A673 (cell line): ENCODE measurements around the gene ARMC12. TPM values are rescaled to one million over a fixed set of nuclear protein-coding genes. Genes with fewer than 3 reads are reported as not detected.

ENCODE experiments used
- BruUV-seq: library from RNA; stranded (reverse); fragments of 400-500 nt; replicated peaks from 2 replicates; lab custom pipeline; 2021; lab: Mats Ljungman, UMichigan
- CTCF ChIA-PET: fragments of 300-600 bp; sonication (Branson Sonifier 250); formaldehyde crosslinking; loops from one replicate; lab custom pipeline; 2022; ENCODE audit warnings: antibody characterized with exemption; lab: Charles Lee
- POLR2A ChIA-PET: fragments of 300-600 bp; sonication (Branson Sonifier 250); formaldehyde crosslinking; loops from one replicate; lab custom pipeline; 2022; ENCODE audit warnings: antibody characterized with exemption; ENCODE audit not compliant: low non-redundant PET; lab: Charles Lee
- DNase-seq: peaks from one replicate; pipeline ENCODE4 v3.0.0-alpha.2; 2015; ENCODE audit warnings: low spot score
- H3K27ac ChIP-seq: fragments of 200-600 bp; sonication (generic); 2 replicates; pipeline ENCODE4 v1.5.1; 2016; ENCODE audit warnings: mixed run types, low read depth, mild to moderate bottlenecking, mixed read lengths, antibody characterized with exemption, low read length; ENCODE audit not compliant: poor library complexity, severe bottlenecking
- H3K27me3 ChIP-seq: fragments of 200-600 bp; sonication (generic); replicated peaks from 2 replicates; pipeline ENCODE4 v1.6.1; 2017; ENCODE audit warnings: mixed run types, low read depth, mild to moderate bottlenecking, mixed read lengths, antibody characterized with exemption, low read length; ENCODE audit not compliant: insufficient read depth, poor library complexity
- H3K36me3 ChIP-seq: fragments of 200-600 bp; sonication (generic); 2 replicates; pipeline ENCODE4 v1.6.1; 2016; ENCODE audit warnings: mixed run types, mild to moderate bottlenecking, mixed read lengths, antibody characterized with exemption, low read length; ENCODE audit not compliant: insufficient read depth, poor library complexity, severe bottlenecking
- H3K4me1 ChIP-seq: fragments of 200-600 bp; sonication (generic); 2 replicates; pipeline ENCODE4 v1.6.1; 2017; ENCODE audit warnings: mixed run types, mild to moderate bottlenecking, mixed read lengths, antibody characterized with exemption, low read length; ENCODE audit not compliant: insufficient read depth, poor library complexity, severe bottlenecking
- H3K4me3 ChIP-seq: fragments of 200-600 bp; sonication (generic); 2 replicates; pipeline ENCODE4 v1.5.1; 2016; ENCODE audit warnings: low read depth, mixed run types, mild to moderate bottlenecking, mixed read lengths, low read length; ENCODE audit not compliant: poor library complexity, severe bottlenecking
- H3K9me3 ChIP-seq: fragments of 200-600 bp; sonication (generic); 2 replicates; pipeline ENCODE4 v1.6.1; 2016; ENCODE audit warnings: mixed run types, low read depth, mild to moderate bottlenecking, mixed read lengths, antibody characterized with exemption, low read length; ENCODE audit not compliant: poor library complexity, severe bottlenecking
- CTCF ChIP-seq: fragments of 300-800, 200-600 bp; sonication (generic); conservative IDR thresholded peaks from 2 replicates; pipeline ENCODE4 v1.5.1; 2017; ENCODE audit warnings: low read depth, mild to moderate bottlenecking, antibody characterized with exemption, low read length, moderate library complexity, mixed read lengths
- EZH2 ChIP-seq: fragments of 200-600 bp; sonication (generic); IDR thresholded peaks from 2 replicates; pipeline ENCODE4 v1.6.1; 2017; ENCODE audit warnings: borderline replicate concordance, low read depth, mild to moderate bottlenecking, mixed read lengths, antibody characterized with exemption, low read length; ENCODE audit not compliant: poor library complexity, severe bottlenecking
- intact Hi-C: fragments of 100-400 bp; cut with micrococcal nuclease; formaldehyde crosslinking; loops from one replicate; pipeline ENCODE4 v1.10.0; 2022; ENCODE audit not compliant: unreplicated experiment
- total RNA-seq: library from RNA; stranded (reverse); gene quantifications from 2 replicates; pipeline ENCODE4 v1.2.3, GENCODE V29; 2021

Gene ARMC12
- total RNA-seq, 1 experiment from 2014 or later = 1.0 TPM

- intact Hi-C loops = no loop called here
- no peak for TF ChIP-seq EZH2
- TF ChIP-seq CTCF = no peak
- H3K4me1 ChIP-seq = no peaks in the 10 kb centered on the region
- no TSS peak for BruUV-seq
- peaks cover 26% of the 10 kb centered on the region for H3K27me3 ChIP-seq
- no peaks in the 10 kb centered on the region for H3K9me3 ChIP-seq
- no peak overlapping the region for H3K4me3 ChIP-seq
- ChIA-PET CTCF (interaction anchor here (0.6 kb wide), 1 partner anchor 28 kb away, joined by 3 read pairs; no protein-coding TSS in a partner anchor), POLR2A (no interaction called here)
- no peaks in the 10 kb centered on the region for H3K36me3 ChIP-seq
- DNase-seq = no peak
- no peak overlapping the region for H3K27ac ChIP-seq
These were observed 28.9 kb downstream of the ARMC12 start for GRCh38 chr6:35765739-35766138.

- H3K4me3 ChIP-seq = no peak overlapping the region
- no peak for TF ChIP-seq EZH2
- no peak for TF ChIP-seq CTCF
- H3K9me3 ChIP-seq = no peaks in the 10 kb centered on the region
- no peaks in the 10 kb centered on the region for H3K4me1 ChIP-seq
- H3K36me3 ChIP-seq = no peaks in the 10 kb centered on the region
- intact Hi-C loops = no loop called here
- DNase-seq = no peak
- no TSS peak for BruUV-seq
- POLR2A ChIA-PET = interaction anchor here (0.7 kb wide), 1 partner anchor 656 kb away, joined by 3 read pairs; no protein-coding TSS in a partner anchor
- H3K27me3 ChIP-seq = peaks cover 11% of the 10 kb centered on the region
- CTCF ChIA-PET = interaction anchor here (0.7 to 1.4 kb wide), 2 partner anchors 32 to 1474 kb away, joined by 3 to 8 read pairs; partner anchors contain the start of gene ARMC12
- no peak overlapping the region for H3K27ac ChIP-seq
These were observed 32.4 kb downstream of the ARMC12 start for GRCh38 chr6:35769211-35769610.

GRCh38 chr6:35771343-35771627 lies 34.5 kb downstream of the ARMC12 start:
- Histone ChIP-seq H3K36me3 (no peaks in the 10 kb centered on the region), H3K27me3 (peaks cover 11% of the 10 kb centered on the region), H3K9me3 (no peaks in the 10 kb centered on the region), H3K4me1 (no peaks in the 10 kb centered on the region), H3K4me3 (no peak overlapping the region), H3K27ac (no peak overlapping the region)
- POLR2A ChIA-PET = interaction anchor here (0.6 kb wide), 1 partner anchor 326 kb away, joined by 7 read pairs; no protein-coding TSS in a partner anchor
- CTCF ChIA-PET = interaction anchor here (0.5 kb wide), 1 partner anchor 25 kb away, joined by 6 read pairs; no protein-coding TSS in a partner anchor
- no peak for DNase-seq
- BruUV-seq = no TSS peak
- intact Hi-C loops = no loop called here
- TF ChIP-seq CTCF (no peak), EZH2 (no peak)
